NCI-H1092 (cell line): ENCODE measurements around the gene OR10V1.
A peak's percentile ranks its signal among the peaks of the same experiment; 100 is the strongest.

Source experiments
- DNase-seq: peaks from one replicate; lab custom pipeline; 2025; lab: John Stamatoyannopoulos, UW

Gene OR10V1

GRCh38 chr11:59713745-59714144, at the start of gene OR10V1:
OR10V1 (minus strand) TSS chr11:59713845; CDS start chr11:59713845, 0 bp downstream.
- DNase-seq = no peak

GRCh38 chr11:59761993-59762392, 48.3 kb upstream of the OR10V1 start:
- no peak for DNase-seq

- no peak for DNase-seq
Observed at GRCh38 chr11:59760771-59761170, 47.1 kb upstream of the OR10V1 start.

GRCh38 chr11:59759900-59760299, 46.3 kb upstream of the OR10V1 start:
- DNase-seq = no peak

- DNase-seq = no peak
Observed at GRCh38 chr11:59758401-59759037, 44.9 kb upstream of the OR10V1 start.

GRCh38 chr11:59756845-59757244, 43.2 kb upstream of the OR10V1 start:
- no peak for DNase-seq

GRCh38 chr11:59756558-59756840, 42.9 kb upstream of the OR10V1 start:
- DNase-seq = no peak

GRCh38 chr11:59755701-59756557, 42.3 kb upstream of the OR10V1 start:
- no peak for DNase-seq

GRCh38 chr11:59754859-59755700, 41.4 kb upstream of the OR10V1 start, which contains the start of gene STX3:
STX3 (plus strand) TSS chr11:59755376; CDS start chr11:59755606, 230 bp downstream.
- DNase-seq = no peak

GRCh38 chr11:59754494-59754858, 40.8 kb upstream of the OR10V1 start:
- DNase-seq = no peak

GRCh38 chr11:59753650-59754493, 40.2 kb upstream of the OR10V1 start:
- DNase-seq = peak; percentile 71

- no peak for DNase-seq
Observed at GRCh38 chr11:59746111-59746510, 32.5 kb upstream of the OR10V1 start.

- no peak for DNase-seq
Observed at GRCh38 chr11:59730896-59731565, 17.4 kb upstream of the OR10V1 start.

GRCh38 chr11:59729834-59730233, 16.2 kb upstream of the OR10V1 start:
- DNase-seq = no peak

GRCh38 chr11:59728913-59729312, 15.3 kb upstream of the OR10V1 start:
- no peak for DNase-seq

- DNase-seq = no peak
Observed at GRCh38 chr11:59728154-59728553, 14.5 kb upstream of the OR10V1 start.

- no peak for DNase-seq
Observed at GRCh38 chr11:59727426-59727825, 13.8 kb upstream of the OR10V1 start.

GRCh38 chr11:59724066-59724465, 10.4 kb upstream of the OR10V1 start:
- no peak for DNase-seq

GRCh38 chr11:59719556-59719955, 5.9 kb upstream of the OR10V1 start:
- no peak for DNase-seq

GRCh38 chr11:59716051-59716450, 2.4 kb upstream of the OR10V1 start:
- DNase-seq = no peak

- DNase-seq = no peak
Observed at GRCh38 chr11:59710136-59710847, 3.4 kb downstream of the OR10V1 start.
